Spleen (tissue), 11 donors: ENCODE measurements around the gene INS. TPM values are rescaled to one million over a fixed set of nuclear protein-coding genes. Genes with fewer than 3 reads are reported as not detected.

Experiments
- DNase-seq: peaks from one replicate; pipeline ENCODE4 v3.0.0-alpha.2; 2020
- H3K27ac ChIP-seq, 8 donors: fragments of 200-600 bp; sonication (generic) in 7 of 8; 1 replicate in 4 of 8; 2 replicates in 4 of 8; pipeline versions ENCODE4 v1.5.0 to v1.8.0; 2016 to 2021; ENCODE audit warnings: inconsistent platforms in 4 of 8, mild to moderate bottlenecking in 4 of 8, moderate library complexity in 1 of 8
- H3K27me3 ChIP-seq, 7 donors: fragments of 200-600 bp; sonication (generic) in 6 of 7; replicated peaks in 1 of 7; 1 replicate in 4 of 7; 2 replicates in 3 of 7; pipeline versions ENCODE4 v1.5.0 to v1.8.0; 2016 to 2021; ENCODE audit warnings: inconsistent platforms in 3 of 7, mild to moderate bottlenecking in 1 of 7
- H3K36me3 ChIP-seq, 6 donors: fragments of 200-600 bp; sonication (generic) in 5 of 6; 1 replicate in 4 of 6; 2 replicates in 2 of 6; pipeline versions ENCODE4 v1.5.0 to v1.8.0; 2016 to 2021; ENCODE audit warnings: inconsistent platforms in 2 of 6
- H3K4me1 ChIP-seq, 6 donors: fragments of 200-600 bp; sonication (generic) in 5 of 6; 1 replicate in 3 of 6; 2 replicates in 3 of 6; pipeline versions ENCODE4 v1.5.0 to v1.8.0; 2016 to 2021; ENCODE audit warnings: inconsistent platforms in 3 of 6
- H3K4me3 ChIP-seq, 8 donors: fragments of 200-600 bp; sonication (generic) in 7 of 8; 1 replicate in 4 of 8; 2 replicates in 4 of 8; pipeline versions ENCODE4 v1.5.0 to v1.8.0; 2016 to 2021; ENCODE audit warnings: inconsistent platforms in 4 of 8, mild to moderate bottlenecking in 4 of 8, moderate library complexity in 2 of 8
- H3K9me3 ChIP-seq, 8 donors: fragments of 200-600 bp; sonication (generic) in 7 of 8; 1 replicate in 4 of 8; 2 replicates in 4 of 8; pipeline versions ENCODE4 v1.5.0 to v1.8.0; 2016 to 2021; ENCODE audit warnings: inconsistent platforms in 4 of 8
- POLR2A ChIP-seq, 3 donors: fragments of 450-650 bp; IDR thresholded peaks; one replicate each; pipeline ENCODE4 v1.5.1; 2017; ENCODE audit warnings: antibody characterized with exemption in 3 of 3, mild to moderate bottlenecking in 1 of 3
- POLR2AphosphoS5 ChIP-seq, 3 donors: sonication (generic); formaldehyde crosslinking; IDR thresholded peaks; one replicate each; pipeline ENCODE4 v1.5.1; 2017; ENCODE audit warnings: antibody characterized with exemption in 3 of 3
- WGBS, 5 donors: extraction: QIAGEN DNeasy Blood & Tissue Kit in 3 of 5; methylation state at CpG; one replicate each; pipeline versions ENCODE4 v1.1.5 to v1.1.7; 2013 to 2018; 5-methylcytosine and 5-hydroxymethylcytosine counted together
- intact Hi-C: fragments of 100-400 bp; cut with DNase I; formaldehyde crosslinking; loops from one replicate; pipeline ENCODE4 v1.15.0; 2023; ENCODE audit warnings: low total_unique reads
- polyA plus RNA-seq, 3 donors: library from polyadenylated mRNA; stranded (reverse); fragments of 200-250 nt; gene quantifications; one replicate each; pipeline ENCODE4 v1.2.1, GENCODE V29; 2013
- total RNA-seq, 7 donors: library from RNA; depleted of rRNA in 3 of 7; stranded (reverse); fragments of >200 nt in 3 of 7; fragmentation: NEBNext Ultra II Directional in 4 of 7; extraction: Animal tissue kit (Norgen Biotek cat#: 25700) in 4 of 7; gene quantifications; one replicate each; pipeline versions ENCODE4 v1.1.0 to v1.2.1, GENCODE V29; 2016 to 2021
- TF ChIP-seq, protein P1 (sequence below), 11 experiments: fragments of 200-600 bp in 7 of 11; fragments of 450-650 bp in 4 of 11; sonication (generic) in 4 of 11; IDR thresholded peaks in 8 of 11; conservative IDR thresholded peaks in 3 of 11; 1 replicate in 7 of 11; 2 replicates in 4 of 11; pipeline versions ENCODE4 v1.4.0 to v1.8.0; 2016 to 2021; ENCODE audit warnings: antibody characterized with exemption in 11 of 11, inconsistent platforms in 4 of 11, mild to moderate bottlenecking in 1 of 11
- donor health status: healthy with polysubstance abuse.
- donor health status: DM: no; HTN: no; CAD: no; lungs with moderate emphysema.
- donor health status: DM: no; HTN: no; CAD: no.
- donor health status: Bipolar disorder and iron deficiency.
- donor health status: healthy.
- donor health status: DM: no; HTN: no; CAD: no.
- donor health status: DM: yes; HTN: yes; CAD: no.

INS gene
- total and polyA plus RNA-seq, 10 donors, result 1.3 to 2.4 (median 1.5) TPM; not detected in 5

DNA sequence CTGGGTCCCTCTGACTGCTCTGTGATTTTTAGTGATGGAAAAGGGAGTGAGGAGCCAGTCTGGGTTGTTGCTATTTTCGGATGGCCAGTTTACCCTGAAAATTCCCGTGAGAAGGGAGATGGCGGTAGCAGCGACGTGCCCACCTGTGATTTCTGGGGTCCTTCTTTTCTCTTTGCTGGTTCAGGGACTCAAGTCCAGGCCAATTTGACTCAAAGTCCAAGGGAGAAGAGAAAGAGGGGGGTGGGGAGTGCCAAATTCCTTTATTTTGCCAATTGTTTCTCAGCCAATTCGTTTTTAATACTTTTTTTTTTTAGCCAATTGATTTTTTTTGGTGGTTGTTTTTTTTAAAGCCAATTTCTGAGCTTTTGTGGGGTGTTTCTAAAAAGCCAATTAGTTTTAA, 28.8 kb downstream of the INS start:
- H3K27me3 ChIP-seq, result peaks cover 0 to 67% (median 41%) of the 10 kb centered on the region in 7 donors
- TF ChIP-seq, protein P1, sequence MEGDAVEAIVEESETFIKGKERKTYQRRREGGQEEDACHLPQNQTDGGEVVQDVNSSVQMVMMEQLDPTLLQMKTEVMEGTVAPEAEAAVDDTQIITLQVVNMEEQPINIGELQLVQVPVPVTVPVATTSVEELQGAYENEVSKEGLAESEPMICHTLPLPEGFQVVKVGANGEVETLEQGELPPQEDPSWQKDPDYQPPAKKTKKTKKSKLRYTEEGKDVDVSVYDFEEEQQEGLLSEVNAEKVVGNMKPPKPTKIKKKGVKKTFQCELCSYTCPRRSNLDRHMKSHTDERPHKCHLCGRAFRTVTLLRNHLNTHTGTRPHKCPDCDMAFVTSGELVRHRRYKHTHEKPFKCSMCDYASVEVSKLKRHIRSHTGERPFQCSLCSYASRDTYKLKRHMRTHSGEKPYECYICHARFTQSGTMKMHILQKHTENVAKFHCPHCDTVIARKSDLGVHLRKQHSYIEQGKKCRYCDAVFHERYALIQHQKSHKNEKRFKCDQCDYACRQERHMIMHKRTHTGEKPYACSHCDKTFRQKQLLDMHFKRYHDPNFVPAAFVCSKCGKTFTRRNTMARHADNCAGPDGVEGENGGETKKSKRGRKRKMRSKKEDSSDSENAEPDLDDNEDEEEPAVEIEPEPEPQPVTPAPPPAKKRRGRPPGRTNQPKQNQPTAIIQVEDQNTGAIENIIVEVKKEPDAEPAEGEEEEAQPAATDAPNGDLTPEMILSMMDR (IDR thresholded peaks at IDR 0.05 in 8 of 11, conservative IDR thresholded peaks at IDR 0.05 in 3 of 11), result no peak
- TF ChIP-seq POLR2A (IDR thresholded peaks at IDR 0.05), result no peak
- no peak for TF ChIP-seq POLR2AphosphoS5 (IDR thresholded peaks at IDR 0.05)
- WGBS, 5 donors, result 73 to 82% (median 77%) methylated on average over 6 of the region's 6 CpGs
- no peak overlapping the region for H3K27ac ChIP-seq
- no peak for DNase-seq
- H3K4me3 ChIP-seq, result no peak overlapping the region
- H3K36me3 ChIP-seq, result no peaks in the 10 kb centered on the region
- no peaks in the 10 kb centered on the region for H3K9me3 ChIP-seq
- H3K4me1 ChIP-seq, result peaks cover 0 to 7% (median 1%) of the 10 kb centered on the region in 6 donors
- intact Hi-C loops, result no loop called here

DNA sequence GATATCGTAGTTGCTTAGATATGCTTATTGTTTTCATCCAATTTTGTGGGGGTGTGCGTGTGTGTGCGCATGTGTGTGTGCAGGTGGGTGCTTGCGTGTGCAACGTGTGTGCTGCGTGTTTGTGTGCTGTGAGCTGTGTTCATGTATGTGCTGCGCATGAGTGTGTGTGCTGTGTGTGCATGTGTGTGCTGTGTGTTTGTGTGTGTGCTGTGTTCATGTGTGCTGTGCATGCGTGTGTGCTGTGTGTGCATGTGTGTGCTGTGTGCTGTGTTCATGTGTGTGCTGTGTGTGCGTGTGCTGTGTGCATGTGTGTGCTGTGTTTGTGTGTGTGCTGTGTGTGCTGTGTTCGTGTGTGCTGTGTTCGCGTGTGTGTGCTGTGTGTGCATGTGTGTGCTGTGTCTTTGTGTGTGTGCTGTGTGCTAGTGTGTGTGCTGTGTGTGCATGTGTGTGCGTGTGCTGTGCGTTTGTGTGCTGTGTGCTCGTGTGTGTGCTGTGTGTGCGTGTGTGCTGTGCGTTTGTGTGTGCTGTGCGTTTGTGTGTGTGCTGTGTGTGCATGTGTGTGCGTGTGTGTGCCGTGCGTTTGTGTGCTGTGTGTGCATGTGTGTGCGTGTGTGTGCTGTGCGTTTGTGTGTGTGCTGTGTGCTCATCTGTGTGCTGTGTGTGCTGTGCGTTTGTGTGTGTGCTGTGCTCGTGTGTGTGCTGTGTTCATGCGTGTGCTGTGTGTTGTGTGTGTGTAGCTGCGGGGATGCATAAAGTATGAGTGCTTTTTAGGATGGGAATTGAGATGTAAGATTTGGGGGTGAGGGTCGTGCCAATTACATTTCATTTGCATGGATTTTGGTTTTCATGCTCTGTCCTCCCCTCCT, 29.4 kb downstream of the INS start:
- Histone ChIP-seq H3K27me3 (peaks cover 0 to 60% (median 35%) of the 10 kb centered on the region in 7 donors), H3K4me3 (no peak overlapping the region), H3K27ac (no peak overlapping the region), H3K9me3 (no peaks in the 10 kb centered on the region), H3K4me1 (peaks cover 0 to under 1% (median 0%) of the 10 kb centered on the region in 6 donors), H3K36me3 (no peaks in the 10 kb centered on the region)
- DNase-seq, result no peak
- TF ChIP-seq, protein P1 (IDR thresholded peaks at IDR 0.05 in 8 of 11, conservative IDR thresholded peaks at IDR 0.05 in 3 of 11), result no peak
- TF ChIP-seq POLR2A (IDR thresholded peaks at IDR 0.05), result no peak
- TF ChIP-seq POLR2AphosphoS5 (IDR thresholded peaks at IDR 0.05), result no peak
- 82 to 95% (median 88%) methylated on average over 26 to 28 of the region's 28 CpGs for WGBS, 5 donors
- intact Hi-C loops, result no loop called here

DNA sequence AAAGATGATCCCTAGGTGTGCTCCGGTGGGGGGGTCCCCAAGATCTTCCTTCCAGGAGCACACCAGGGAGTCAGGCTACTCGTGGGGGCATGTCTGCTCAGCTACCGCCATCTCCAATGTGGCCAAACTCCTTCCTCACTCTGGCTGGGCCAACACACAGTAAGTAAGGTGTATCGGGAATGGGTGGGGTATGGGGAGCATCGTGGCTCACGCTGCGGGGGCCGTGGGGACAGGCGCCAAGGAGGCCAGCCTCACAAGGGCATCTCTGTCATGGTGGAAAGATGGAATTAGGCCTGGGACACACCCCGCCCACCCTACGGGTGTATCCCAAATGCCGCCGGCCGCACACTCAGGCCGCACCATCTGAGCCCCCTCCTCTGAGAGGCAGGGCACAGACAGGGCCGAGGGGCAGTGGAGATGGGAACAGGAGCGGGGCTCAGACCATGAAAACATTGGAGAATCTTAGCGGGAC, 30.1 kb downstream of the INS start:
- 78 to 94% (median 89%) methylated on average over 12 to 18 of the region's 18 CpGs for WGBS, 5 donors
- no peaks in the 10 kb centered on the region for H3K4me1 ChIP-seq
- no peaks in the 10 kb centered on the region for H3K9me3 ChIP-seq
- H3K4me3 ChIP-seq, result no peak overlapping the region
- TF ChIP-seq, protein P1 (IDR thresholded peaks at IDR 0.05 in 8 of 11, conservative IDR thresholded peaks at IDR 0.05 in 3 of 11), result no peak
- TF ChIP-seq POLR2A (IDR thresholded peaks at IDR 0.05) (no peak), POLR2AphosphoS5 (IDR thresholded peaks at IDR 0.05) (no peak)
- no peaks in the 10 kb centered on the region for H3K36me3 ChIP-seq
- H3K27me3 ChIP-seq, result peaks cover 0 to 54% (median 28%) of the 10 kb centered on the region in 7 donors
- H3K27ac ChIP-seq, result no peak overlapping the region
- no peak for DNase-seq
- intact Hi-C loops, result no loop called here

DNA sequence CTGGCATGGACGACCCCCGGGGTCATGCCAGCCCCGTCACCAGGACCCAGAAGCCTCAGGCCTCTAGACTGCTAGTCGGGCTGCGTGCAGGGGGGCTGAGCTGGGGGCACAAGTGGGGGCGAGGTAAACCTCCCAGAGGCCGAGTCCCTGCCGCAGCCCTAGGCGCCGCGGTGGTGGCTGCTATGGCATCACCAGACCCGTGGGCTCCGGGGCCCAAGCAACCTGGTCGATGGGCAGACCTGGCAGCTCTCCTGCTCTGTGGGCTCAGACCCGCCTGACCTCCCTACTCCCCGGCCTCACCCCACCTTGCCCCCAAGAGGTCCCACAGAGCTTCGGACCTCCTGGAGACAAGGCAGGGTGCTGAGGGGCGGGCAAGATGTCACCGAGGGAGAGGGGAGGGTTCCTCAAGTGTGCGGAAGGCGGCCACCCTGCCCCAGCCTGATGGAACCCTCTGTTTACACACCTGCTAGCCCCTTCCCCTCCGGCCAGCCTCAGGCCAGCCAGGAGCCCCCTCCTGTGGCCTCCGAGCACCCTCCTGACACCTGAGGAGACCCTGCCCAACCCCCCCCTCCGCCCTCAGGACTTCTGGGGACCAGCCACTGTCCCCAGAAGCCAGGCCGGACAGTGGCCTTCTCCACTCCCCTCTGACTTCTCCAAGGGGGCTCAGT, 31.2 kb downstream of the INS start:
- Histone ChIP-seq H3K4me1 (no peaks in the 10 kb centered on the region), H3K9me3 (no peaks in the 10 kb centered on the region), H3K4me3 (no peak overlapping the region), H3K27me3 (peaks cover 0 to 43% (median 19%) of the 10 kb centered on the region in 7 donors), H3K27ac (no peak overlapping the region), H3K36me3 (no peaks in the 10 kb centered on the region)
- DNase-seq, result peak; percentile 69
- 82 to 93% (median 91%) methylated on average over 16 to 25 of the region's 25 CpGs for WGBS, 5 donors
- TF ChIP-seq POLR2AphosphoS5 (IDR thresholded peaks at IDR 0.05), result no peak
- TF ChIP-seq, protein P1 (IDR thresholded peaks at IDR 0.05 in 8 of 11, conservative IDR thresholded peaks at IDR 0.05 in 3 of 11), result no peak
- TF ChIP-seq POLR2A (IDR thresholded peaks at IDR 0.05), result no peak
- intact Hi-C loops, result no loop called here
